Measurements from ENCODE around the gene TMEM100. TPM values are rescaled to one million over a fixed set of nuclear protein-coding genes. Genes with fewer than 3 reads are reported as not detected.

TMEM100 gene
- total and polyA plus RNA-seq, 2 donors (not counting 3 experiments of a cell fraction or from before 2014, with no cell fraction given) = not detected

DNA sequence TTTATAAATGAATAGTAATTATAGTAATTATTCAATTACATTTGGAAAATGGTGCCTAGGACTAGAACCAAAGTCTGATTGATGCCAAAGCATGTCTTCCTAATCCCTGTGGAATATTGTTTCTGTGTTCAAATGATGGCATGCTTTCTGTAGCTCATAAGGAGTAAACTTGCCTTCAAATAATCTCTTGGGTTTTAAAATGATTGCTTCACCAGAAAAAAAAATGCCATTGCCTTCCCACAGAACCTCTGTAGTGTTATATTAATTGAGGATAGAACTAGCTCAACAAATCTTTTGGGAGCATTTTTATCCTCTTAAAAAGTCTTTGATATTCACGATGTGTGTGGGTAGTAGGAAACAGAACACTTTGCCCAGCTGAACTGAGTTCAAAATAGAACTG is 7.7 kb upstream of the TMEM100 start:
- Histone ChIP-seq H3K36me3 (ENCODE audit: control insufficient read depth in 2 of 2, extremely low read depth in 1 of 2, insufficient read depth in 2 of 2, low read length in 2 of 2) (no peaks in the 10 kb centered on the region), H3K4me2 (ENCODE audit: insufficient read depth, low read length) (no peak overlapping the region), H3K79me2 (ENCODE audit: control insufficient read depth, insufficient read depth, low read length) (no peaks in the 10 kb centered on the region), H3K9me3 (replicated peaks; ENCODE audit: control insufficient read depth, insufficient read depth, low read length) (no peaks in the 10 kb centered on the region), H3K4me1 (ENCODE audit: control insufficient read depth, extremely low read depth, insufficient read depth, low read length) (peaks cover 5% of the 10 kb centered on the region), H3K27me3 (ENCODE audit: control insufficient read depth in 2 of 2, insufficient read depth in 2 of 2, low read length in 2 of 2) (no peaks in the 10 kb centered on the region), H3K9me1 (replicated peaks; ENCODE audit: control insufficient read depth, extremely low read depth, insufficient read depth, low read length) (no peaks in the 10 kb centered on the region), H3K4me3 (replicated peaks in 1 of 3; ENCODE audit: insufficient read depth in 1 of 3, low read depth in 1 of 3, low read length in 3 of 3) (no peak overlapping the region), H4K20me1 (replicated peaks; ENCODE audit: control insufficient read depth, extremely low read depth, insufficient read depth, low read length) (no peaks in the 10 kb centered on the region), H2AFZ (ENCODE audit: low read depth, low read length) (no peak overlapping the region), H3K27ac (ENCODE audit: insufficient read depth, low read depth, low read length) (no peak overlapping the region), H3K9ac (replicated peaks; ENCODE audit: extremely low read depth, insufficient read depth, low read length) (no peak overlapping the region)
- DNase-seq (ENCODE audit: low read depth, low spot score) = no peak
- dilution Hi-C loops (cut with MboI; ENCODE audit: extremely low pct_ligation_motif_present, low sequenced_read_pairs) = no loop called here
- TF ChIP-seq, protein P1, sequence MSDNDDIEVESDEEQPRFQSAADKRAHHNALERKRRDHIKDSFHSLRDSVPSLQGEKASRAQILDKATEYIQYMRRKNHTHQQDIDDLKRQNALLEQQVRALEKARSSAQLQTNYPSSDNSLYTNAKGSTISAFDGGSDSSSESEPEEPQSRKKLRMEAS (IDR thresholded peaks at IDR 0.05; ENCODE audit: insufficient read depth, insufficient read length) = no peak
- TF ChIP-seq GATA2 (IDR thresholded peaks at IDR 0.05; ENCODE audit: insufficient read depth, insufficient read length, low read depth, low read length) (no peak), POLR2AphosphoS5 (IDR thresholded peaks at IDR 0.05; ENCODE audit: insufficient read depth, low read depth, low read length) (no peak), EZH2 (IDR thresholded peaks at IDR 0.05; ENCODE audit: borderline replicate concordance, low read depth, low read length, severe bottlenecking) (no peak), FOS (IDR thresholded peaks at IDR 0.05; ENCODE audit: borderline replicate concordance, insufficient read depth, low read length) (no peak), MYC (IDR thresholded peaks at IDR 0.05; ENCODE audit: low read depth, low read length) (no peak), JUN (IDR thresholded peaks at IDR 0.05; ENCODE audit: borderline replicate concordance, insufficient read depth, insufficient read length, low read depth) (no peak)
- BruUV-seq (replicated peaks) = no TSS peak
- ChIA-PET POLR2A (no interaction called here), CTCF (interaction anchor here (0.9 to 1.5 kb wide), 2 partner anchors 12 to 40 kb away, joined by 3 to 6 read pairs; no protein-coding TSS in a partner anchor)
- intact Hi-C loops (cut with micrococcal nuclease) = no loop called here
- no peak for FAIRE-seq

DNA sequence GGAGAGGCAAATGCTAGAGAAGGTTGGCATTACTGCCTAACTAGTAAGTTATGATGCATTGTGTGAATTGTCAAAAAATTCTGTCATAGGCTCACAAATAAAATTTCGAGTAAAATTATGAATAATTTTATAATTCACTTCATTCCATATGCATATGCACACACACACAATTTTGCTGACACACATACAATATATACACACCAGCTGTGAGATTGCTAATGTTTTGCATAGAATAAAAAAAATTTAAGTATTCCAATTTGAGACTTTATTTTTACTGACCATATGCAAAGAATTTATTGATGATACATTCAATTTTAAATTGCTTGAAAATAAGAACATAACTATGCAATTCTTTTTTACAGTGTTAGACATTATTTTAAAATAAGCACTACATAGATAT is 6.8 kb upstream of the TMEM100 start:
- dilution Hi-C loops (cut with MboI; ENCODE audit: extremely low pct_ligation_motif_present, low sequenced_read_pairs) = no loop called here
- FAIRE-seq = no peak

More for the DNA sequence above, 6.8 kb upstream of the TMEM100 start:
- peaks cover 5% of the 10 kb centered on the region for H3K4me1 ChIP-seq (ENCODE audit: control insufficient read depth, extremely low read depth, insufficient read depth, low read length)
- intact Hi-C loops (cut with micrococcal nuclease) = no loop called here
- DNase-seq (ENCODE audit: low read depth, low spot score) = no peak
- no peak overlapping the region for H3K27ac ChIP-seq (ENCODE audit: insufficient read depth, low read depth, low read length)
- H4K20me1 ChIP-seq (replicated peaks; ENCODE audit: control insufficient read depth, extremely low read depth, insufficient read depth, low read length) = no peaks in the 10 kb centered on the region
- POLR2A ChIA-PET = no interaction called here
- H3K9ac ChIP-seq (replicated peaks; ENCODE audit: extremely low read depth, insufficient read depth, low read length) = no peak overlapping the region
- no peaks in the 10 kb centered on the region for H3K27me3 ChIP-seq (ENCODE audit: control insufficient read depth in 2 of 2, insufficient read depth in 2 of 2, low read length in 2 of 2)
- H3K9me1 ChIP-seq (replicated peaks; ENCODE audit: control insufficient read depth, extremely low read depth, insufficient read depth, low read length) = no peaks in the 10 kb centered on the region
- no TSS peak for BruUV-seq (replicated peaks)
- H3K9me3 ChIP-seq (replicated peaks; ENCODE audit: control insufficient read depth, insufficient read depth, low read length) = no peaks in the 10 kb centered on the region
- H3K4me2 ChIP-seq (ENCODE audit: insufficient read depth, low read length) = no peak overlapping the region
- CTCF ChIA-PET = interaction anchor here (1.0 to 1.5 kb wide), 2 partner anchors 22 to 41 kb away, joined by 3 read pairs; partner anchors contain the start of gene PCTP
- no peaks in the 10 kb centered on the region for H3K36me3 ChIP-seq (ENCODE audit: control insufficient read depth in 2 of 2, extremely low read depth in 1 of 2, insufficient read depth in 2 of 2, low read length in 2 of 2)
- H3K79me2 ChIP-seq (ENCODE audit: control insufficient read depth, insufficient read depth, low read length) = no peaks in the 10 kb centered on the region
- no peak for TF ChIP-seq GATA2 (IDR thresholded peaks at IDR 0.05; ENCODE audit: insufficient read depth, insufficient read length, low read depth, low read length)
- TF ChIP-seq FOS (IDR thresholded peaks at IDR 0.05; ENCODE audit: borderline replicate concordance, insufficient read depth, low read length) = no peak
- no peak for TF ChIP-seq POLR2A (IDR thresholded peaks at IDR 0.05; ENCODE audit: low read depth, low read length)
- TF ChIP-seq, protein P2, sequence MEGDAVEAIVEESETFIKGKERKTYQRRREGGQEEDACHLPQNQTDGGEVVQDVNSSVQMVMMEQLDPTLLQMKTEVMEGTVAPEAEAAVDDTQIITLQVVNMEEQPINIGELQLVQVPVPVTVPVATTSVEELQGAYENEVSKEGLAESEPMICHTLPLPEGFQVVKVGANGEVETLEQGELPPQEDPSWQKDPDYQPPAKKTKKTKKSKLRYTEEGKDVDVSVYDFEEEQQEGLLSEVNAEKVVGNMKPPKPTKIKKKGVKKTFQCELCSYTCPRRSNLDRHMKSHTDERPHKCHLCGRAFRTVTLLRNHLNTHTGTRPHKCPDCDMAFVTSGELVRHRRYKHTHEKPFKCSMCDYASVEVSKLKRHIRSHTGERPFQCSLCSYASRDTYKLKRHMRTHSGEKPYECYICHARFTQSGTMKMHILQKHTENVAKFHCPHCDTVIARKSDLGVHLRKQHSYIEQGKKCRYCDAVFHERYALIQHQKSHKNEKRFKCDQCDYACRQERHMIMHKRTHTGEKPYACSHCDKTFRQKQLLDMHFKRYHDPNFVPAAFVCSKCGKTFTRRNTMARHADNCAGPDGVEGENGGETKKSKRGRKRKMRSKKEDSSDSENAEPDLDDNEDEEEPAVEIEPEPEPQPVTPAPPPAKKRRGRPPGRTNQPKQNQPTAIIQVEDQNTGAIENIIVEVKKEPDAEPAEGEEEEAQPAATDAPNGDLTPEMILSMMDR (IDR thresholded peaks at IDR 0.05; ENCODE audit: extremely low read depth in 1 of 2, insufficient read depth in 1 of 2, low read depth in 1 of 2, low read length in 2 of 2) = no peak
- no peak for TF ChIP-seq JUN (IDR thresholded peaks at IDR 0.05; ENCODE audit: borderline replicate concordance, insufficient read depth, insufficient read length, low read depth)
- TF ChIP-seq MYC (IDR thresholded peaks at IDR 0.05; ENCODE audit: low read depth, low read length) = no peak
- TF ChIP-seq, protein P1 (IDR thresholded peaks at IDR 0.05; ENCODE audit: insufficient read depth, insufficient read length) = no peak
- TF ChIP-seq POLR2AphosphoS5 (IDR thresholded peaks at IDR 0.05; ENCODE audit: insufficient read depth, low read depth, low read length) = no peak
- no peak for TF ChIP-seq EZH2 (IDR thresholded peaks at IDR 0.05; ENCODE audit: borderline replicate concordance, low read depth, low read length, severe bottlenecking)
- H2AFZ ChIP-seq (ENCODE audit: low read depth, low read length) = no peak overlapping the region
- H3K4me3 ChIP-seq (replicated peaks in 1 of 3; ENCODE audit: insufficient read depth in 1 of 3, low read depth in 1 of 3, low read length in 3 of 3) = no peak overlapping the region

All from endothelial cell of umbilical vein (primary cell).